Transverse colon (tissue), 3 donors: ENCODE measurements around the gene NUDCD3.

Experiments
- EP300 ChIP-seq: sonication (generic); formaldehyde crosslinking; IDR thresholded peaks from one replicate; pipeline ENCODE4 v1.6.1; 2017; ENCODE audit warnings: antibody characterized with exemption, low read depth
- POLR2A ChIP-seq: fragments of 450-650 bp; IDR thresholded peaks from one replicate; pipeline ENCODE4 v1.6.1; 2016; ENCODE audit warnings: antibody characterized with exemption, mild to moderate bottlenecking, moderate library complexity
- TF ChIP-seq, protein P1 (sequence below), 5 experiments: fragments of 200-600 bp in 3 of 5; fragments of 450-650 bp in 2 of 5; sonication (generic) in 3 of 5; IDR thresholded peaks; 1 replicate in 2 of 5; 2 replicates in 3 of 5; pipeline ENCODE4 v1.5.1; 2016 to 2017; ENCODE audit warnings: antibody characterized with exemption in 5 of 5, inconsistent platforms in 3 of 5, mild to moderate bottlenecking in 2 of 5, moderate library complexity in 1 of 5

DNA sequence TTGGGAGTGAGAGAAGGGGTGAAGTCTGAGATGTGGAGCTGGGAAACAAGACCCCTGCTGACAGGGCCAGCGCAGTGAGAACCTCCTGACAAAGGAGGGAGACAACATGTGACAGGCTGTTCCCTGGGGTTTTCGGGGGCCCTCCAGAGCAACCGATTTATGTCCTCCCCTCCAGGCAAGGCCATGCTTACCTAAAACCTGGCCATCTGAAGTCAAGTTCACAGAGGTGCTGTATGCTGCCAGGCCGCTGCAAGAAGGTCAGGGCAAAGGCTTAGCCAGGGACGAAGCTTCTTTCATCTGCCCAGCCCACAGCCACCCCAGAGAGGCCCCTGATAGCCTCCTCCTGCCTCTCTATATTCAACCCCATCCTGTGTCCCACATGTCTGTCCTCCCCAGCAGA lies 30.1 kb upstream of the NUDCD3 start:
- TF ChIP-seq EP300: no peak
- no peak for TF ChIP-seq POLR2A
- TF ChIP-seq, protein P1, sequence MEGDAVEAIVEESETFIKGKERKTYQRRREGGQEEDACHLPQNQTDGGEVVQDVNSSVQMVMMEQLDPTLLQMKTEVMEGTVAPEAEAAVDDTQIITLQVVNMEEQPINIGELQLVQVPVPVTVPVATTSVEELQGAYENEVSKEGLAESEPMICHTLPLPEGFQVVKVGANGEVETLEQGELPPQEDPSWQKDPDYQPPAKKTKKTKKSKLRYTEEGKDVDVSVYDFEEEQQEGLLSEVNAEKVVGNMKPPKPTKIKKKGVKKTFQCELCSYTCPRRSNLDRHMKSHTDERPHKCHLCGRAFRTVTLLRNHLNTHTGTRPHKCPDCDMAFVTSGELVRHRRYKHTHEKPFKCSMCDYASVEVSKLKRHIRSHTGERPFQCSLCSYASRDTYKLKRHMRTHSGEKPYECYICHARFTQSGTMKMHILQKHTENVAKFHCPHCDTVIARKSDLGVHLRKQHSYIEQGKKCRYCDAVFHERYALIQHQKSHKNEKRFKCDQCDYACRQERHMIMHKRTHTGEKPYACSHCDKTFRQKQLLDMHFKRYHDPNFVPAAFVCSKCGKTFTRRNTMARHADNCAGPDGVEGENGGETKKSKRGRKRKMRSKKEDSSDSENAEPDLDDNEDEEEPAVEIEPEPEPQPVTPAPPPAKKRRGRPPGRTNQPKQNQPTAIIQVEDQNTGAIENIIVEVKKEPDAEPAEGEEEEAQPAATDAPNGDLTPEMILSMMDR (IDR thresholded peaks at IDR 0.05): no peak
